GM12891 (cell line): ENCODE measurements around the gene TMEM11.

ENCODE experiments used
- POLR2A ChIP-seq: IDR thresholded peaks from 2 replicates; pipeline ENCODE4 v1.6.1; 2011; ENCODE audit warnings: low read depth, low read length, control low read depth
- POLR2AphosphoS5 ChIP-seq: IDR thresholded peaks from 2 replicates; pipeline ENCODE4 v1.6.1; 2011; ENCODE audit warnings: low read depth, low read length, control low read depth
- POU2F2 ChIP-seq: IDR thresholded peaks from 2 replicates; pipeline ENCODE4 v1.6.1; 2011; ENCODE audit warnings: low read depth, mild to moderate bottlenecking, control low read depth, low read length, moderate library complexity
- SPI1 ChIP-seq: IDR thresholded peaks from 2 replicates; pipeline ENCODE4 v1.6.1; 2011; ENCODE audit warnings: low read depth, low read length, control low read depth
- TAF1 ChIP-seq: IDR thresholded peaks from 2 replicates; pipeline ENCODE4 v1.6.1; 2011; ENCODE audit warnings: low read depth, low read length, control low read depth

- TF ChIP-seq POLR2AphosphoS5 (no peak), TAF1 (no peak), POLR2A (no peak), SPI1 (no peak), POU2F2 (no peak)
Observed at GRCh38 chr17:21177854-21178600, 35.9 kb downstream of the TMEM11 start.
